ENCODE data around the gene PTK6. TPM values are rescaled to one million over a fixed set of nuclear protein-coding genes. Genes with fewer than 3 reads are reported as not detected.
A peak's percentile ranks its signal among the peaks of the same experiment; 100 is the strongest.

PTK6 gene
- total and polyA plus RNA-seq, 2 donors (not counting 1 experiment from before 2014, with no cell fraction given) = 0.86 to 2.3 TPM

- no peak for ATAC-seq (ENCODE audit: low read depth)
- intact Hi-C loops (cut with micrococcal nuclease) = no loop called here
- Histone ChIP-seq H3K79me2 (ENCODE audit: control insufficient read depth, insufficient read depth, low read length) (peaks cover 15% of the 10 kb centered on the region), H3K27ac (ENCODE audit: low read length in 2 of 2) (no peak overlapping the region), H3K9ac (ENCODE audit: low read length) (peak overlapping the region; percentile 84), H3K9me3 (ENCODE audit: control extremely low read depth in 1 of 3, control insufficient read depth in 2 of 3, insufficient read depth in 1 of 3, low read length in 2 of 3) (peaks cover 0 to 21% (median 5%) of the 10 kb centered on the region in 3 donors), H2AFZ (ENCODE audit: insufficient read depth, low read depth, low read length, poor library complexity, severe bottlenecking) (peak overlapping the region; percentile 96), H3K27me3 (replicated peaks in 1 of 4; ENCODE audit: control extremely low read depth in 1 of 4, control insufficient read depth in 3 of 4, insufficient read depth in 4 of 4, low read length in 3 of 4) (peaks cover 0 to 10% (median 3%) of the 10 kb centered on the region in 4 experiments), H4K20me1 (ENCODE audit: control insufficient read depth, insufficient read depth, low read length, poor library complexity, severe bottlenecking) (peaks cover 29% of the 10 kb centered on the region), H3K36me3 (replicated peaks in 1 of 2; ENCODE audit: control extremely low read depth in 1 of 2, control insufficient read depth in 1 of 2, extremely low read depth in 1 of 2, insufficient read depth in 2 of 2, low read length in 1 of 2) (peaks cover 0 to 7% of the 10 kb centered on the region in 2 experiments), H3K4me3 (ENCODE audit: control extremely low read depth in 1 of 5, extremely low read depth in 1 of 5, insufficient read depth in 1 of 5, low read depth in 2 of 5, low read length in 4 of 5) (peak overlapping the region in 4 of 5 experiments; percentile 70 to 79 (median 75)), H3K4me1 (ENCODE audit: control insufficient read depth in 2 of 2, insufficient read depth in 2 of 2, low read length in 2 of 2) (peaks cover 16 to 23% of the 10 kb centered on the region in 2 donors), H3K4me2 (replicated peaks; ENCODE audit: low read depth, low read length, poor library complexity, severe bottlenecking) (peak overlapping the region; percentile 94)
- Mint-ChIP-seq H3K4me1 (peaks cover 20% of the 10 kb centered on the region), H3K4me3 (peak overlapping the region; percentile 84), H3K27me3 (peaks cover 4% of the 10 kb centered on the region), H3K27ac (peak overlapping the region; percentile 84), H3K9me3 (ENCODE audit: insufficient read depth) (peaks cover 2% of the 10 kb centered on the region)
- TF ChIP-seq EZH2 (IDR thresholded peaks at IDR 0.05; ENCODE audit: borderline replicate concordance, insufficient read depth, low read depth, low read length, poor library complexity, severe bottlenecking) = no peak
- no peak for TF ChIP-seq CTCF (IDR thresholded peaks at IDR 0.05)
- ChIA-PET CTCF (interaction anchor here (2.3 kb wide), 2 partner anchors 19 to 22 kb away, joined by 8 to 9 read pairs; partner anchors contain the start of gene PTK6), POLR2A (no interaction called here)
- WGBS (ENCODE audit: insufficient coverage) = 80% methylated on average over 31 of the region's 32 CpGs
- DNase-seq = no peak
These were observed 18.1 kb downstream of the PTK6 start for GRCh38 chr20:63518946-63519667.

GRCh38 chr20:63518351-63518861 lies 18.8 kb downstream of the PTK6 start:
- Mint-ChIP-seq H3K4me3 (peak overlapping the region; percentile 84), H3K27ac (peak overlapping the region; percentile 43), H3K27me3 (peaks cover 6% of the 10 kb centered on the region), H3K4me1 (peaks cover 18% of the 10 kb centered on the region), H3K9me3 (ENCODE audit: insufficient read depth) (peaks cover 2% of the 10 kb centered on the region)
- Histone ChIP-seq H3K36me3 (replicated peaks in 1 of 2; ENCODE audit: control extremely low read depth in 1 of 2, control insufficient read depth in 1 of 2, extremely low read depth in 1 of 2, insufficient read depth in 2 of 2, low read length in 1 of 2) (peaks cover 0 to 7% of the 10 kb centered on the region in 2 experiments), H2AFZ (ENCODE audit: insufficient read depth, low read depth, low read length, poor library complexity, severe bottlenecking) (no peak overlapping the region), H3K4me1 (ENCODE audit: control insufficient read depth in 2 of 2, insufficient read depth in 2 of 2, low read length in 2 of 2) (peaks cover 16 to 23% of the 10 kb centered on the region in 2 donors), H3K4me3 (ENCODE audit: control extremely low read depth in 1 of 5, extremely low read depth in 1 of 5, insufficient read depth in 1 of 5, low read depth in 2 of 5, low read length in 4 of 5) (no peak overlapping the region), H3K9ac (ENCODE audit: low read length) (no peak overlapping the region), H3K27ac (ENCODE audit: low read length in 2 of 2) (no peak overlapping the region), H3K4me2 (replicated peaks; ENCODE audit: low read depth, low read length, poor library complexity, severe bottlenecking) (no peak overlapping the region), H3K27me3 (replicated peaks in 1 of 4; ENCODE audit: control extremely low read depth in 1 of 4, control insufficient read depth in 3 of 4, insufficient read depth in 4 of 4, low read length in 3 of 4) (peaks cover 0 to 10% (median 3%) of the 10 kb centered on the region in 4 experiments), H3K9me3 (ENCODE audit: control extremely low read depth in 1 of 3, control insufficient read depth in 2 of 3, insufficient read depth in 1 of 3, low read length in 2 of 3) (peaks cover 0 to 14% (median 5%) of the 10 kb centered on the region in 3 donors), H3K79me2 (ENCODE audit: control insufficient read depth, insufficient read depth, low read length) (peaks cover 15% of the 10 kb centered on the region), H4K20me1 (ENCODE audit: control insufficient read depth, insufficient read depth, low read length, poor library complexity, severe bottlenecking) (peaks cover 25% of the 10 kb centered on the region)
- ATAC-seq (ENCODE audit: low read depth) (no peak), DNase-seq (peak; percentile 23)
- ChIA-PET CTCF (interaction anchor here (2.3 kb wide), 2 partner anchors 19 to 22 kb away, joined by 8 to 9 read pairs; partner anchors contain the start of gene PTK6), POLR2A (no interaction called here)
- 93% methylated on average over 17 of the region's 20 CpGs for WGBS (ENCODE audit: insufficient coverage)
- no peak for TF ChIP-seq CTCF (IDR thresholded peaks at IDR 0.05)
- no peak for TF ChIP-seq EZH2 (IDR thresholded peaks at IDR 0.05; ENCODE audit: borderline replicate concordance, insufficient read depth, low read depth, low read length, poor library complexity, severe bottlenecking)
- intact Hi-C loops (cut with micrococcal nuclease) = no loop called here
